Medulla oblongata (tissue), 1 donor: ENCODE measurements around the gene MC3R.

Experiments
- DNase-seq: peaks from one replicate; pipeline ENCODE4 v3.0.0-alpha.2; 2015; ENCODE audit errors: extremely low spot score

MC3R gene

DNA sequence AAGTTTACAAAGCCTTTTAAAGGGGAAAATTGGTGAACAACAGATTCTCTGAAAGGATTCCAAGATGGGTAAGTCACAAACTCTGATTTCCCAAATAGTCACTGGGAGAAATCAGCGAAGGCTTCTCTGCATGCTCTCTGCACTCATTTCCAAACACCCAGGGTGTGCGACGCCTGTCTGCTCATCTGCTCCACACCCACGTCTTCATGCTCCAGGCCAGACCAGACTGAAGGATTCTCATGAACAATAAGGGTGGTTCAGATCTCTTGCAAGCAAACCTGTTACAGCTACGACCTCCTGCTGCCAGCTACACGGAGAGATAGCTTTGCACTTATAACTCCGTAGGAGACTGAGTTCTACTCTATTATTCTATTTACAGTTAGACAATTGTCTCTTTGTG lies 1.4 kb downstream of the MC3R start:
- DNase-seq = no peak

- DNase-seq = no peak
These were observed 9.1 kb downstream of the MC3R start for GRCh38 chr20:56257604-56258003.

GRCh38 chr20:56259948-56260347 lies 11.4 kb downstream of the MC3R start:
- no peak for DNase-seq

DNA sequence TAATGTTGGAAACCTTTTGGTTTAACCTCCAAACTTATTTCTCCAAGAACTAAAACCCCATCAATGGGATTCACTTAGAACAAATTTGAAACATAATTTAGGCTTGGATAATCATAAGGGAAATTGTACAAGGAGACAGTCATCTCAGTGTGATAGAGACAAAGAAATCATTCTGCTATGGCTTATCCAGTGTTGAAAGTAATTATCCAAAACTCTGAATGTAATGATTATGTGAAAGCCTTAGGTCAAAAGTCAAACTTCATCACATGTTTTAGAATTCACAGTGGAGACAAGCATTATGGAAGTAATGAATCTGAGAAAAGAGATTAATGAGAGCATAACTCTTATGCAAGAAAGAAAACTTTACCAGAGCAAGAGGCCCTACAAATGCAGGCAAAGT lies 20.0 kb downstream of the MC3R start:
- no peak for DNase-seq

- no peak for DNase-seq
These were observed 23.4 kb downstream of the MC3R start for GRCh38 chr20:56271974-56272373.

- no peak for DNase-seq
These were observed 25.0 kb downstream of the MC3R start for GRCh38 chr20:56273491-56273890.

DNA sequence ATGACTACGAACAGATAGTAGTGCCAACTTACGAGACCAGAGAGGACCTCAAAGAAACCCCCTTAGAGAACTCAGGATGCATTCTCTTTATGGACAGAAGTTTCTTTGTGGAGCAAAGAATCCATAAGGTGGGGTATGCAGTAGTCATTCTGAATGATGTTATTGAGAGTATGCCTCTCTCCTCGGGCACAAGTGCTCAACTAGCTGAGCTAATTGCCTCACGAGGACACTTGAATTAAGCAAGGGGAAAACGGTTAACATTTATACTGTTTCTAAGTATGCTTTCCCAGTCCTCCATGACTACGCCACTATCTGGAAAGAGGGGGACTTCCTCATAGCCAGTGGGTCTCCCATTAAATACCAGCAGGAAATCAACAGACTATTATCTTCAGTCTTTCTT lies 25.6 kb downstream of the MC3R start:
- DNase-seq = no peak

- DNase-seq = no peak
These were observed 29.7 kb downstream of the MC3R start for GRCh38 chr20:56278196-56278595.

- no peak for DNase-seq
These were observed 37.0 kb downstream of the MC3R start for GRCh38 chr20:56285496-56285895.

GRCh38 chr20:56289652-56290051 lies 41.1 kb downstream of the MC3R start:
- no peak for DNase-seq

DNA sequence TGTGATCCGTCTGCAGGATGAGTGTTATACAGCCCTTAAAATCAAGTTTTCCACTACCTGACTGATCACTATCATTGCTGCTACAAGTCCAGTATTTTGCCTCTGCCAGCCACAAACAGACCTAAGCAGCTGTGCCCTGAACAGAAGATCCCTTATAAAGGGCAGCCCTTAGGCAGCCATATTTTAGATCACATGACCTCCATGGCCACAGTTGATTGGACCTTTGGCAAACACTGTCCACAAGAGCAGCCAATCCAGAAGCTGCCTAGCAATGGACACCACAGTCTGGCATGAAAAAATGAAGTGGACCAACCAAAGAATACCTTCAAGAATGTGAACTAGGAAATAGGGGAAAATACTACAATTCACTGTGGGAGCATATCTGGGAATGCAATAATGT lies 50.8 kb downstream of the MC3R start:
- DNase-seq = no peak
